Calu3 (cell line): ENCODE measurements around the gene EDC3. TPM values are rescaled to one million over a fixed set of nuclear protein-coding genes. Genes with fewer than 3 reads are reported as not detected.
A peak's percentile ranks its signal among the peaks of the same experiment; 100 is the strongest.

ENCODE experiments used
- BruUV-seq: library from RNA; stranded (reverse); fragments of 400-500 nt; replicated peaks from 2 replicates; lab custom pipeline; 2021; lab: Mats Ljungman, UMichigan
- CTCF ChIA-PET: fragments of 300-600 bp; sonication (Branson Sonifier 250); formaldehyde crosslinking; loops from one replicate; lab custom pipeline; 2022; ENCODE audit warnings: antibody characterized with exemption; lab: Charles Lee
- DNase-seq: peaks from one replicate; pipeline ENCODE4 v3.0.0; 2022
- H3K27ac Mint-ChIP-seq: one replicate; pipeline ENCODE4 v1.8.0; 2022; ENCODE audit warnings: mixed read lengths; ENCODE audit not compliant: unreplicated experiment
- H3K27me3 Mint-ChIP-seq: one replicate; pipeline ENCODE4 v1.8.0; 2022; ENCODE audit warnings: mixed read lengths; ENCODE audit not compliant: unreplicated experiment
- H3K36me3 Mint-ChIP-seq: one replicate; pipeline ENCODE4 v1.8.0; 2022; ENCODE audit warnings: mild to moderate bottlenecking, moderate library complexity, mixed read lengths; ENCODE audit not compliant: insufficient read depth, unreplicated experiment
- H3K4me1 Mint-ChIP-seq: one replicate; pipeline ENCODE4 v1.8.0; 2022; ENCODE audit warnings: mild to moderate bottlenecking, low read depth, mixed read lengths; ENCODE audit not compliant: unreplicated experiment
- H3K4me3 Mint-ChIP-seq: one replicate; pipeline ENCODE4 v1.8.0; 2022; ENCODE audit warnings: mild to moderate bottlenecking, low read depth, moderate library complexity, mixed read lengths; ENCODE audit not compliant: unreplicated experiment
- H3K9me3 Mint-ChIP-seq: one replicate; pipeline ENCODE4 v1.8.0; 2022; ENCODE audit warnings: low read depth, mixed read lengths; ENCODE audit not compliant: unreplicated experiment
- CTCF ChIP-seq: fragments of 200-600 bp; IDR thresholded peaks from one replicate; pipeline ENCODE4 v1.8.0; 2022; ENCODE audit warnings: antibody characterized with exemption; ENCODE audit not compliant: unreplicated experiment
- intact Hi-C: fragments of 100-400 bp; cut with micrococcal nuclease; formaldehyde crosslinking; loops from one replicate; pipeline ENCODE4 v1.10.0; 2022; ENCODE audit not compliant: unreplicated experiment
- total RNA-seq: library from RNA; stranded (reverse); gene quantifications from 2 replicates; pipeline ENCODE4 v1.2.3, GENCODE V29; 2022

EDC3 gene
- total RNA-seq, 1 experiment from 2014 or later = 70.1 TPM

- intact Hi-C loops = loop anchor here (2.0 to 5.0 kb wide), 2 partner anchors 49 to 126 kb away; no protein-coding TSS in a partner anchor
- CTCF ChIA-PET = interaction anchor here (1.0 to 3.6 kb wide), 6 partner anchors 8 to 269 kb away, joined by 3 to 14 read pairs (median 6); no protein-coding TSS in a partner anchor
- no peak for TF ChIP-seq CTCF
- H3K27me3 Mint-ChIP-seq = no peaks in the 10 kb centered on the region
- no peaks in the 10 kb centered on the region for H3K9me3 Mint-ChIP-seq
- peak overlapping the region; percentile 33 for H3K4me3 Mint-ChIP-seq
- peaks cover 29% of the 10 kb centered on the region for H3K4me1 Mint-ChIP-seq
- H3K36me3 Mint-ChIP-seq = peaks cover 20% of the 10 kb centered on the region
- peak; percentile 38 for DNase-seq
- no TSS peak for BruUV-seq
- H3K27ac Mint-ChIP-seq = peak overlapping the region; percentile 46
Observed at GRCh38 chr15:74642734-74643664, 52.8 kb downstream of the EDC3 start.

- peak overlapping the region; percentile 33 for H3K4me3 Mint-ChIP-seq
- H3K4me1 Mint-ChIP-seq = peaks cover 29% of the 10 kb centered on the region
- no TSS peak for BruUV-seq
- CTCF ChIA-PET = interaction anchor here (1.0 to 3.6 kb wide), 7 partner anchors 9 to 268 kb away, joined by 3 to 14 read pairs (median 6); no protein-coding TSS in a partner anchor
- no peak for TF ChIP-seq CTCF
- peaks cover 22% of the 10 kb centered on the region for H3K36me3 Mint-ChIP-seq
- intact Hi-C loops = loop anchor here (2.0 to 5.0 kb wide), 2 partner anchors 50 to 126 kb away; no protein-coding TSS in a partner anchor
- no peaks in the 10 kb centered on the region for H3K27me3 Mint-ChIP-seq
- peak; percentile 49 for DNase-seq
- H3K27ac Mint-ChIP-seq = peak overlapping the region; percentile 46
- H3K9me3 Mint-ChIP-seq = no peaks in the 10 kb centered on the region
Observed at GRCh38 chr15:74642348-74642733, 53.5 kb downstream of the EDC3 start.

- no peaks in the 10 kb centered on the region for H3K9me3 Mint-ChIP-seq
- no peak for DNase-seq
- no peak for TF ChIP-seq CTCF
- CTCF ChIA-PET = interaction anchor here (1.7 to 3.6 kb wide), 4 partner anchors 9 to 130 kb away, joined by 6 to 14 read pairs (median 8); no protein-coding TSS in a partner anchor
- no peak overlapping the region for H3K27ac Mint-ChIP-seq
- H3K36me3 Mint-ChIP-seq = peaks cover 23% of the 10 kb centered on the region
- peaks cover 29% of the 10 kb centered on the region for H3K4me1 Mint-ChIP-seq
- H3K27me3 Mint-ChIP-seq = no peaks in the 10 kb centered on the region
- no peak overlapping the region for H3K4me3 Mint-ChIP-seq
- no TSS peak for BruUV-seq
- intact Hi-C loops = loop anchor here (5.0 kb wide), 1 partner anchor 51 kb away; no protein-coding TSS in a partner anchor
Observed at GRCh38 chr15:74641151-74641550, 54.7 kb downstream of the EDC3 start.

- Mint-ChIP-seq H3K36me3 (peaks cover 47% of the 10 kb centered on the region), H3K4me1 (peaks cover 2% of the 10 kb centered on the region), H3K4me3 (no peak overlapping the region), H3K27me3 (no peaks in the 10 kb centered on the region), H3K9me3 (no peaks in the 10 kb centered on the region), H3K27ac (no peak overlapping the region)
- CTCF ChIA-PET = interaction anchor here (7.9 kb wide), 1 partner anchor 132 kb away, joined by 107 read pairs; no protein-coding TSS in a partner anchor
- no peak for DNase-seq
- no TSS peak for BruUV-seq
- intact Hi-C loops = no loop called here
- no peak for TF ChIP-seq CTCF
Observed at GRCh38 chr15:74636984-74637383, 58.8 kb downstream of the EDC3 start.
